ENCODE results near the gene MOB3B. TPM values are rescaled to one million over a fixed set of nuclear protein-coding genes. Genes with fewer than 3 reads are reported as not detected.

Gene MOB3B
- polyA plus RNA-seq, 1 experiment, result 0.38 TPM

DNA sequence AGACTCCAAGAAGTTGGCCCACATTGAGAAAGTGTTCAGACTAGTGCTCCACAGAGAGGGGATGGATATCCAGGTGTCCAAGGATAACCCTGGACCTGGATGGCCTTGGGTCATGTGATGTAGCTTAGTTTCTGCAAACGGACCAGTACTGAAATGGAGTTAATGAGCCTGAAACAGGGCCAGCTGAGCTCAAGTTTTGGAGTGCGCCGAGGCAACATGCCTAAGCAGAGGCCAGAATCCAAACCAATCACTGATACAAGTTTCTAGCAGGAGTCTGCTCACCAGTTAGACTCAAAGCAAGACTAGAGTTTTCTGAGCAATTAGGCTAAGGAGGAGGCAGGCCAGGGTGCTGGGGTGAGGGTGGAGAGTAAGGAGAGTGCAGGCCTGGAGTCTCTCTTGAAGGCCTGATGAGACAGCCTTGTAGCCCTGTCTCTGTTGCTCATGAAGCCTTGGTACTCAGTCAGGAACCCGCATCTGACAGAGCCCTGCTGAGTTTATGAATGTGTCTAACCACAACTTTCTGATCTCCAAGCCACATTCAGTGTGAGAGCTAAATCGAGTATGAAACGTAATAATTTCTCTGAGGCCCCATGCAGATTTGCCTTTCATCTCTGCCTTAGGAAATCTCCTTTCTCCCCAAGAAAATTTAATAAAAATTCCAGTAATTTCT lies 163.8 kb downstream of the MOB3B start:
- ChIA-PET POLR2A (no interaction called here), CTCF (interaction anchor here (2.5 kb wide), 1 partner anchor 33 kb away, joined by 9 read pairs; no protein-coding TSS in a partner anchor)
- Histone ChIP-seq H3K27ac (ENCODE audit: low read depth, low read length) (no peak overlapping the region), H3K27me3 (ENCODE audit: control insufficient read depth, insufficient read depth, low read length) (peaks cover 10% of the 10 kb centered on the region), H3K9me3 (ENCODE audit: control insufficient read depth, insufficient read depth, low read length) (no peaks in the 10 kb centered on the region), H3K4me3 (ENCODE audit: low read depth, low read length) (no peak overlapping the region)
- TF ChIP-seq, protein P1, sequence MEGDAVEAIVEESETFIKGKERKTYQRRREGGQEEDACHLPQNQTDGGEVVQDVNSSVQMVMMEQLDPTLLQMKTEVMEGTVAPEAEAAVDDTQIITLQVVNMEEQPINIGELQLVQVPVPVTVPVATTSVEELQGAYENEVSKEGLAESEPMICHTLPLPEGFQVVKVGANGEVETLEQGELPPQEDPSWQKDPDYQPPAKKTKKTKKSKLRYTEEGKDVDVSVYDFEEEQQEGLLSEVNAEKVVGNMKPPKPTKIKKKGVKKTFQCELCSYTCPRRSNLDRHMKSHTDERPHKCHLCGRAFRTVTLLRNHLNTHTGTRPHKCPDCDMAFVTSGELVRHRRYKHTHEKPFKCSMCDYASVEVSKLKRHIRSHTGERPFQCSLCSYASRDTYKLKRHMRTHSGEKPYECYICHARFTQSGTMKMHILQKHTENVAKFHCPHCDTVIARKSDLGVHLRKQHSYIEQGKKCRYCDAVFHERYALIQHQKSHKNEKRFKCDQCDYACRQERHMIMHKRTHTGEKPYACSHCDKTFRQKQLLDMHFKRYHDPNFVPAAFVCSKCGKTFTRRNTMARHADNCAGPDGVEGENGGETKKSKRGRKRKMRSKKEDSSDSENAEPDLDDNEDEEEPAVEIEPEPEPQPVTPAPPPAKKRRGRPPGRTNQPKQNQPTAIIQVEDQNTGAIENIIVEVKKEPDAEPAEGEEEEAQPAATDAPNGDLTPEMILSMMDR (IDR thresholded peaks at IDR 0.05; ENCODE audit: low read depth, low read length), result no peak
- no peak for DNase-seq (ENCODE audit: low read depth, low spot score)

DNA sequence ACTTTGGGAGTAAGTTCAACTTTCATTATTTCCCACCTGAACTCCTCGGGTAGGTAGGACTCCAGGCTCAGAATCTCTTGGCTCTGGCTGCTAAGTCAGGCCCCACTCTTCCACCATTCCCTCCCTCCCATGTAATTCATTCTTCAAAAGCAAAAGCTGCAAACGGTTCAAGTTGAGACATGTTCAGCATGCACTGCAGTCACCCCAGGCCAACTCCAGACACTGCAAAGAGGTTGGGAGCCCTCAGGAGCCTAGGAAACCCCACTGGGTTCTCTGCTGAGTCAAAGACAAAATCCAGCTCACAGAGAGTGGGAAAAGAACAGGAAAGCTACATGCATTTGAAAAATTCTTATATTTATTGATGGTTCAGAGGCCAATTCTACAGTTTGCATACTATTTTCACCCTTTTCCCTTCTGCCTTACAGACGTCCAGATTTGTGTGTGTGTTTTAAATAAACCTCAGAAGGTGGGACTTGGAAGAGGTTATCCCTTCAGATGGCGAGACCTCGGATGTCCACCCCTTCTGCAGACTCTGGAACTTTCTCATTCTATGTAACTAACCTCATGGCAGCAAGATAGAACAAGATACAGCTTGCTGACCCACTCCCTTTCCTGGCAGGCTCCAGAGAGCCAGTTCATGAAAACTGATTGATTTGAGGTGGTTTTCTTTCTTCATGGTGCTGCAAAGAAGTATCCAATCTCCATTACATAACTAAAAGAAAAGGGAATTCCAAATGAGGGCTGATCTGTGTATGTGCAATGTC lies 167.0 kb downstream of the MOB3B start:
- DNase-seq (ENCODE audit: low read depth, low spot score), result no peak
- ChIA-PET CTCF (no interaction called here), POLR2A (no interaction called here)
- TF ChIP-seq, protein P1 (IDR thresholded peaks at IDR 0.05; ENCODE audit: low read depth, low read length), result no peak
- H3K9me3 ChIP-seq (ENCODE audit: control insufficient read depth, insufficient read depth, low read length), result no peaks in the 10 kb centered on the region
- peaks cover 8% of the 10 kb centered on the region for H3K27me3 ChIP-seq (ENCODE audit: control insufficient read depth, insufficient read depth, low read length)
- H3K27ac ChIP-seq (ENCODE audit: low read depth, low read length), result no peak overlapping the region
- H3K4me3 ChIP-seq (ENCODE audit: low read depth, low read length), result no peak overlapping the region

DNA sequence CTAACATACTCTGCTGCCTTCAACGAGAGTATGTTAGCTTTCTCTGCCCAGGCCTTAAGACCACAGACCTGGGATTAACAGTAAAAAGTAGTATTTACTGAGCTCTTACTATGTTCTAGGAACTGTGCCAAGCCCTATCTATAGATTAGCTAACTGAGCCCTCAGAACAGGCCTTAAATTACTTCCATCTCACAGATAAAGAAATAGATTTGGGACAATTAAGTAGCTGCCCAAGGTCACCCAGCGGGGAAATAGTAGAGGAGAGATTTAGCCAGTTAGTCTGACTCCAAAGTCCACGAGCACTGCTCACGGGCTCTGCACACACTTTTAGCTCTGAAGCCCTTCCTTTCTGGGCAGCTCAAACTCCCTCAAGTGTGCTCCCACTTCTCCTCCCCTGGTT lies 168.1 kb downstream of the MOB3B start:
- Histone ChIP-seq H3K4me3 (ENCODE audit: low read depth, low read length) (no peak overlapping the region), H3K27me3 (ENCODE audit: control insufficient read depth, insufficient read depth, low read length) (no peaks in the 10 kb centered on the region), H3K9me3 (ENCODE audit: control insufficient read depth, insufficient read depth, low read length) (no peaks in the 10 kb centered on the region), H3K27ac (ENCODE audit: low read depth, low read length) (no peak overlapping the region)
- DNase-seq (ENCODE audit: low read depth, low spot score), result no peak
- ChIA-PET CTCF (interaction anchor here (0.5 to 1.1 kb wide), 3 partner anchors 28 to 348 kb away, joined by 3 to 6 read pairs (median 4); no protein-coding TSS in a partner anchor), POLR2A (no interaction called here)
- TF ChIP-seq, protein P1 (IDR thresholded peaks at IDR 0.05; ENCODE audit: low read depth, low read length), result no peak

- no peak overlapping the region for H3K27ac ChIP-seq (ENCODE audit: low read depth, low read length)
- TF ChIP-seq, protein P1 (IDR thresholded peaks at IDR 0.05; ENCODE audit: low read depth, low read length), result no peak
- no peak for DNase-seq (ENCODE audit: low read depth, low spot score)
- H3K4me3 ChIP-seq (ENCODE audit: low read depth, low read length), result no peak overlapping the region
- no peaks in the 10 kb centered on the region for H3K27me3 ChIP-seq (ENCODE audit: control insufficient read depth, insufficient read depth, low read length)
- CTCF ChIA-PET, result interaction anchor here (1.2 kb wide), 1 partner anchor 26 kb away, joined by 3 read pairs; no protein-coding TSS in a partner anchor
- POLR2A ChIA-PET, result no interaction called here
- no peaks in the 10 kb centered on the region for H3K9me3 ChIP-seq (ENCODE audit: control insufficient read depth, insufficient read depth, low read length)
Observed at GRCh38 chr9:27359763-27360162, 169.9 kb downstream of the MOB3B start.

- CTCF ChIA-PET, result no interaction called here
- DNase-seq (ENCODE audit: low read depth, low spot score), result no peak
- Histone ChIP-seq H3K27me3 (ENCODE audit: control insufficient read depth, insufficient read depth, low read length) (no peaks in the 10 kb centered on the region), H3K27ac (ENCODE audit: low read depth, low read length) (no peak overlapping the region), H3K9me3 (ENCODE audit: control insufficient read depth, insufficient read depth, low read length) (no peaks in the 10 kb centered on the region), H3K4me3 (ENCODE audit: low read depth, low read length) (no peak overlapping the region)
- POLR2A ChIA-PET, result no interaction called here
- TF ChIP-seq, protein P1 (IDR thresholded peaks at IDR 0.05; ENCODE audit: low read depth, low read length), result no peak
Observed at GRCh38 chr9:27358007-27358406, 171.6 kb downstream of the MOB3B start.
